Lower lobe of right lung (tissue), 2 donors: Measurements from ENCODE around the gene SLC6A7. TPM values are rescaled to one million over a fixed set of nuclear protein-coding genes. Genes with fewer than 3 reads are reported as not detected.

ENCODE experiments used
- ATAC-seq, 2 donors: fragments of 200-7000 bp; cut with Tn5 transposase; one replicate each; pipeline ENCODE4 v1.9.1; 2020 to 2022; ENCODE audit warnings: mild to moderate bottlenecking in 2 of 2, moderate library complexity in 2 of 2
- DNase-seq: peaks from one replicate; pipeline ENCODE4 v3.0.0-alpha.2; 2020
- H3K27ac ChIP-seq: fragments of 200-600 bp; one replicate; pipeline ENCODE4 v1.8.0; 2022
- H3K27me3 ChIP-seq: fragments of 200-600 bp; one replicate; pipeline ENCODE4 v1.8.0; 2022; ENCODE audit warnings: low read depth
- H3K36me3 ChIP-seq: fragments of 200-600 bp; one replicate; pipeline ENCODE4 v1.8.0; 2022; ENCODE audit warnings: mild to moderate bottlenecking
- H3K4me1 ChIP-seq: fragments of 200-600 bp; one replicate; pipeline ENCODE4 v1.8.0; 2022
- H3K4me3 ChIP-seq: fragments of 200-600 bp; one replicate; pipeline ENCODE4 v1.8.0; 2022; ENCODE audit warnings: mild to moderate bottlenecking
- H3K9me3 ChIP-seq: fragments of 200-600 bp; one replicate; pipeline ENCODE4 v1.8.0; 2022
- CTCF ChIP-seq: fragments of 200-600 bp; IDR thresholded peaks from one replicate; pipeline ENCODE4 v1.8.0; 2022; ENCODE audit warnings: antibody characterized with exemption, mild to moderate bottlenecking
- intact Hi-C: fragments of 100-400 bp; cut with DNase I; formaldehyde crosslinking; loops from one replicate; pipeline ENCODE4 v1.11.0; 2022
- total RNA-seq: library from RNA; stranded (reverse); fragmentation: NEBNext Ultra II Directional; extraction: Animal tissue kit (Norgen Biotek cat#: 25700); gene quantifications from one replicate; pipeline ENCODE4 v1.2.1, GENCODE V29; 2021
- donor health status: DM: no; HTN: yes; CAD: no; lungs with severe emphysema.

SLC6A7 gene
- total RNA-seq, 1 donor from 2014 or later = not detected

GRCh38 chr5:150222906-150223305 is 33.0 kb downstream of the SLC6A7 start:
- Histone ChIP-seq H3K4me1 (no peaks in the 10 kb centered on the region), H3K9me3 (no peaks in the 10 kb centered on the region), H3K4me3 (no peak overlapping the region), H3K36me3 (no peaks in the 10 kb centered on the region), H3K27ac (no peak overlapping the region), H3K27me3 (peaks cover 3% of the 10 kb centered on the region)
- intact Hi-C loops = no loop called here
- no peak for TF ChIP-seq CTCF
- DNase-seq = no peak
- ATAC-seq = no peak

- no peaks in the 10 kb centered on the region for H3K36me3 ChIP-seq
- intact Hi-C loops = no loop called here
- no peak for TF ChIP-seq CTCF
- no peak overlapping the region for H3K27ac ChIP-seq
- ATAC-seq = no peak
- no peak for DNase-seq
- no peak overlapping the region for H3K4me3 ChIP-seq
- H3K4me1 ChIP-seq = no peaks in the 10 kb centered on the region
- no peaks in the 10 kb centered on the region for H3K9me3 ChIP-seq
- H3K27me3 ChIP-seq = peaks cover 1% of the 10 kb centered on the region
Observed at GRCh38 chr5:150223474-150223873, 33.6 kb downstream of the SLC6A7 start.

- no peak for TF ChIP-seq CTCF
- Histone ChIP-seq H3K4me1 (no peaks in the 10 kb centered on the region), H3K36me3 (no peaks in the 10 kb centered on the region), H3K4me3 (no peak overlapping the region), H3K9me3 (no peaks in the 10 kb centered on the region), H3K27ac (no peak overlapping the region), H3K27me3 (no peaks in the 10 kb centered on the region)
- ATAC-seq = no peak
- no peak for DNase-seq
- intact Hi-C loops = no loop called here
Observed at GRCh38 chr5:150224483-150225027, 34.7 kb downstream of the SLC6A7 start.

- TF ChIP-seq CTCF = no peak
- H3K36me3 ChIP-seq = no peaks in the 10 kb centered on the region
- DNase-seq = no peak
- H3K4me3 ChIP-seq = no peak overlapping the region
- H3K4me1 ChIP-seq = no peaks in the 10 kb centered on the region
- H3K9me3 ChIP-seq = no peaks in the 10 kb centered on the region
- ATAC-seq = no peak
- H3K27me3 ChIP-seq = no peaks in the 10 kb centered on the region
- H3K27ac ChIP-seq = no peak overlapping the region
- intact Hi-C loops = no loop called here
Observed at GRCh38 chr5:150227036-150227435, 37.2 kb downstream of the SLC6A7 start.

GRCh38 chr5:150227606-150228273 is 37.9 kb downstream of the SLC6A7 start:
- ATAC-seq (no peak), DNase-seq (no peak)
- H3K36me3 ChIP-seq = no peaks in the 10 kb centered on the region
- H3K4me1 ChIP-seq = no peaks in the 10 kb centered on the region
- intact Hi-C loops = no loop called here
- no peak overlapping the region for H3K4me3 ChIP-seq
- H3K27me3 ChIP-seq = no peaks in the 10 kb centered on the region
- no peak for TF ChIP-seq CTCF
- H3K27ac ChIP-seq = no peak overlapping the region
- no peaks in the 10 kb centered on the region for H3K9me3 ChIP-seq
